H1 (cell line): ENCODE measurements around the gene B3GALT6.

Experiments used
- ATF2 ChIP-seq: IDR thresholded peaks from 2 replicates; pipeline ENCODE4 v1.6.1; 2012; ENCODE audit warnings: low read length, inconsistent platforms
- EZH2 ChIP-seq: fragments of 200-600 bp; sonication (generic); IDR thresholded peaks from 2 replicates; pipeline ENCODE4 v1.7.1; 2012; ENCODE audit warnings: low read depth, mild to moderate bottlenecking, moderate library complexity, low read length, inconsistent platforms; ENCODE audit not compliant: severe bottlenecking
- POLR2A ChIP-seq, 2 experiments: IDR thresholded peaks; 1 replicate in 1 of 2; 2 replicates in 1 of 2; pipeline ENCODE4 v1.6.1; 2011; ENCODE audit warnings: low read depth in 2 of 2, low read length in 2 of 2, mild to moderate bottlenecking in 2 of 2; ENCODE audit errors: control extremely low read depth in 1 of 2
- POLR2AphosphoS5 ChIP-seq: IDR thresholded peaks from 2 replicates; pipeline ENCODE4 v1.6.1; 2011; ENCODE audit warnings: low read depth, low read length
- ZNF274 ChIP-seq: IDR thresholded peaks from 2 replicates; pipeline ENCODE4 v1.7.0; 2012; ENCODE audit warnings: low read length, borderline replicate concordance; ENCODE audit errors: extremely low read depth
- TF ChIP-seq, protein P1 (sequence below), 3 experiments: IDR thresholded peaks; 1 replicate in 2 of 3; 2 replicates in 1 of 3; pipeline versions ENCODE4 v1.5.1 to v1.6.1; 2011; ENCODE audit warnings: low read length in 3 of 3, mild to moderate bottlenecking in 3 of 3, inconsistent platforms in 2 of 3, low read depth in 1 of 3, moderate library complexity in 1 of 3; ENCODE audit not compliant: insufficient read depth in 1 of 3; ENCODE audit errors: control extremely low read depth in 1 of 3

- TF ChIP-seq EZH2 (no peak), ZNF274 (no peak), POLR2AphosphoS5 (no peak), POLR2A (IDR thresholded peaks at IDR 0.05; ENCODE audit: control extremely low read depth in 1 of 2, low read depth in 2 of 2, low read length in 2 of 2) (no peak), ATF2 (no peak)
- TF ChIP-seq, protein P1, sequence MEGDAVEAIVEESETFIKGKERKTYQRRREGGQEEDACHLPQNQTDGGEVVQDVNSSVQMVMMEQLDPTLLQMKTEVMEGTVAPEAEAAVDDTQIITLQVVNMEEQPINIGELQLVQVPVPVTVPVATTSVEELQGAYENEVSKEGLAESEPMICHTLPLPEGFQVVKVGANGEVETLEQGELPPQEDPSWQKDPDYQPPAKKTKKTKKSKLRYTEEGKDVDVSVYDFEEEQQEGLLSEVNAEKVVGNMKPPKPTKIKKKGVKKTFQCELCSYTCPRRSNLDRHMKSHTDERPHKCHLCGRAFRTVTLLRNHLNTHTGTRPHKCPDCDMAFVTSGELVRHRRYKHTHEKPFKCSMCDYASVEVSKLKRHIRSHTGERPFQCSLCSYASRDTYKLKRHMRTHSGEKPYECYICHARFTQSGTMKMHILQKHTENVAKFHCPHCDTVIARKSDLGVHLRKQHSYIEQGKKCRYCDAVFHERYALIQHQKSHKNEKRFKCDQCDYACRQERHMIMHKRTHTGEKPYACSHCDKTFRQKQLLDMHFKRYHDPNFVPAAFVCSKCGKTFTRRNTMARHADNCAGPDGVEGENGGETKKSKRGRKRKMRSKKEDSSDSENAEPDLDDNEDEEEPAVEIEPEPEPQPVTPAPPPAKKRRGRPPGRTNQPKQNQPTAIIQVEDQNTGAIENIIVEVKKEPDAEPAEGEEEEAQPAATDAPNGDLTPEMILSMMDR (IDR thresholded peaks at IDR 0.05; ENCODE audit: control extremely low read depth in 1 of 3, insufficient read depth in 1 of 3, low read depth in 1 of 3, low read length in 3 of 3) = no peak
Observed at GRCh38 chr1:1274299-1274930, 42.4 kb downstream of the B3GALT6 start.
